GM19328 (cell line): Measurements from ENCODE around the gene TGM5.
"Not testable (repeated sequence)": the region's sequence is repeated elsewhere in the genome, so short reads cannot be mapped to it uniquely, and the experiment has no call there.

Source experiments
- ATAC-seq: cut with Tn5 transposase; IDR thresholded peaks from one replicate; pipeline ENCODE4 v1.9.1; 2021; ENCODE audit warnings: mild to moderate bottlenecking, moderate library complexity; ENCODE audit not compliant: unreplicated experiment

The TGM5 gene

DNA sequence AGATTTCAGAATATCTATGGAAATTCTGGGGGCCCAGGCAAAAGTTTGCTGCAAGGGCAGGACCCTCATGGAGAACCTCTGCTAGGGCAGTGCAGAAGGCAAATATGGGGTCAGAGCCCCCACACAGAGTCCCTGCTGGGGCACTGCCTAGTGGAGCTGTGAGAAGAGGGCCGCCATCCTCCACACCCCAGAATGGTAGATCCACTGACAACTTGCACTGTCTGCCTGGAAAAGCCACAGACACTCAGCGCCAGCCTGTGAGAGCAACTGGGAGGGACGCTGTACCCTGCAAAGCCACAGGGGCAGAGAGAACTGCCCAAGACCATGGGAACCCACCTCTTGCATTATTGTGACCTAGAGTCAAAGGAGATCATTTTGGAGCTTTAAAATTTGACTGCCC, 67.7 kb downstream of the TGM5 start:
- no peak for ATAC-seq

DNA sequence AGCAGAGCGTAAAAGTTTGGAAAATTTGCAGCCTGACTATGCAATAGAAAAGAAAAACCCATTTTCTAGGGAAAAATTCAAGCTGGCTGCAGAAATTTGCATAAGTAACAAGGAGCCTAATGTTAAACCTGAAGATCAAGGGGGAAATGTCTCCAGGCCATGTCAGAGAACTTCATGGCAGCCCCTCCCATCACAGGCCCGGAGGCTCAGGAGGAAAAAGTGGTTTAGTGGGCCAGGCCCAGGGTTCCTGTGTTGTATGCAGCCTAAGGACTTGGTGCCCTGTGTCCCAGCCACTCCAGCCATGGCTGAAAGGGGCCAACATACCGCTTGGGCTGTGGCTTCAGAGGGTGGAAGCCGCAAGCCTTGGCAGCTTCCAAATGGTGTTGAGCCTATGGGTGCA, 68.2 kb downstream of the TGM5 start:
- ATAC-seq, result not testable (repeated sequence)

DNA sequence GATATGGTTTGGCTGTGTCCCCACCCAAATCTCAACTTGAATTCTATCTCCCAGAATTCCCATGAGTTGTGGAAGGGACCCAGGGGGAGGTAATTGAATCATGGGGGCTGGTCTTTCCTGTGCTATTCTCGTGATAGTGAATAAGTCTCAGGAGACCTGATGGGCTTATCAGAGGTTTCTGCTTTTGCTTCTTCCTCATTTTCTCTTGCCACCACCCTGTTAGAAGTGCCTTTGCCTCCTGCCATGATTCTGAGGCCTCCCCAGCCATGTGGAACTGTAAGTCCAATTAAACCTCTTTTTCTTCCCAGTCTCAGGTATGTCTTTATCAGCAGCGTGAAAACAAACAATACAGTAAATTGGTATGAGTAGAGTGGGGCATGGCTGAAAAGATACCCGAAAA, 69.0 kb downstream of the TGM5 start:
- not testable (repeated sequence) for ATAC-seq

DNA sequence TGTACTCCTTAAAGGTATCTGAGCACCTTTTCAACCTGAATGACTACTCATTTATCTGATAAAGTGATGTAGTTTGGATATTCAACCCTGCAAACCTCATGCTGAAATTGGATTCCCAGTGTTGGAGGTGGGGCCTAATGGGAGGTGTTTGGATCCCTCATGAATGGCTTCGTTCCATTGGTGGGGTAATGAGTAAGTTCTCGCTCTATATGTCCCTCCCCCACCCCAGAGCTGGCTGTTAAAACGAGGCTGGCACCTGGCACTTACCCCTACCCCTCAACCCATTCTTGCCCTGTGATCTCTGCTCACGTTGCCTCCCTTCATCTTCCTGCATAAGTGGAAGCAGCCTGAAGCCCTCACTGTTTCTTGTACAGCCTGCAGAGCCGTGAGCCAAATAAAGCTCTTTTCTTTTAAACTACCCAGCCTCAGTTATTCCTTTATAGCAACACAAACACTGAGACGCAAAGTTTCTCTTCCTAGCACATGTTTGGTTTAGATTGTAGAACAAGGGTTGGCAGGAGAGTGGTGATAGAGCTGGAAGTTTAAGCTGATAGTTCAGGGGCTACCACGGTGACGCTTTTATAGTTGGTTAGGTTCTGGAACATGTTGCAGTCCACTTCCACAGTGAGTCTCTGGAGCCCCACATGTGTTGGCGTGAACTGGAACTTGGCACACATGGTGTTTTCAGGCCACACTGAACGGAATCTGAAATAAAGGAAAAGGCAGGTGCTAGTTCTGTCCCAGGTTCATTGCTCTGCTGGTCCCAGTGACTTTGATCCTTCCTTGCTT, 69.8 kb downstream of the TGM5 start:
- no peak for ATAC-seq

DNA sequence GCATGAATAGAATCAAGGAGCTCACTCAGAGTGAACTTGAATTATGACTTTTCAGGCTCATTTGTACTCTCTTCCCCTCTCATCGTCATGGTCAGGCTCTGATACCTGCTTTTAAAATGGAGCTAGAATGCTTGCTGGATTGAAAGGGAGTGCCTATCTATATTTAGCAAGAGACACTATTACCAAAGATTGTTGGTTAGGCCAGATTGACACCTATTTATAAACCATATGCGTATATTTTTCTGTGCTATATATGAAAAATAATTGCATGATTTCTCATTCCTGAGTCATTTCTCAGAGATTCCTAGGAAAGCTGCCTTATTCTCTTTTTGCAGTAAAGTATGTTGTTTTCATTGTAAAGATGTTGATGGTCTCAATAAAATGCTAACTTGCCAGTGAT, 71.9 kb downstream of the TGM5 start:
- no peak for ATAC-seq

DNA sequence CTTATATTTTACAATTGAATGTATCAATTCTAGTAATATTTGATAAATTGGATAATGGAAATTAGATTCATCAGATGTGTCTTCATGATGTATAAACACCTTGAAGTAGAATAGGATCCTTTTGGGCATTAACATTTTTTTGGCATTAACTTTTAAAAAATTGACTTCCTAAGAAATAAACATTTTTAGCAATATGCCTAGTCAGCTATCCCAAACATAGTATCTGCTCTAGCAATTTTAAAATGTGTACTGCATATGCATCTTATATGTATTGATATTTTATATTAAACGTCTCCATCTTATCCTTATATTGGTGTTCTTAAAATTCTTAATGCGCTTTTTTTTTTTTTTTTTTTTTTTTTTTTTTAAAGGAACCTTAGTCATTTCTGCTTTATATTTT, 73.0 kb downstream of the TGM5 start:
- ATAC-seq, result no peak

DNA sequence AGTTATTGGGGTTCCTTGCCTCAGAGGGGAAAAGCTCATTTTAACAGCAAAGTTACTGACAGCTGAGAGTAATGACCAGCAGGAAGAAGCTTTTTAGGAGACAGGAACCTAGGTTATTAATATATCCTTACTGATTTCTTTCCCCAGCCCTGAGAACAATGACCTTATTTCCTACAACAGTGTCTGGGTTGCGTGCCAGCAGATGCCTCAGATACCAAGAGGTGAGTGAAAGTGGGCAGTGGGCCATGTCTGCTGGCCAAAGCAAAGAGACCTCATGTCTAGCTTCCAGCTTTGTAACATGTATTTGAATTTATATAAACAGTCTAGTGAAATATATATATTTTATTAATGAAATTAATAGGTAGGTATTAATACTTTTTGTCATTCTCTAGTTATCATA, 76.5 kb downstream of the TGM5 start:
- no peak for ATAC-seq

- ATAC-seq, result no peak
Measured at GRCh38 chr15:43189296-43189695, 77.4 kb downstream of the TGM5 start.

GRCh38 chr15:43187544-43188155, 79.1 kb downstream of the TGM5 start:
- no peak for ATAC-seq

DNA sequence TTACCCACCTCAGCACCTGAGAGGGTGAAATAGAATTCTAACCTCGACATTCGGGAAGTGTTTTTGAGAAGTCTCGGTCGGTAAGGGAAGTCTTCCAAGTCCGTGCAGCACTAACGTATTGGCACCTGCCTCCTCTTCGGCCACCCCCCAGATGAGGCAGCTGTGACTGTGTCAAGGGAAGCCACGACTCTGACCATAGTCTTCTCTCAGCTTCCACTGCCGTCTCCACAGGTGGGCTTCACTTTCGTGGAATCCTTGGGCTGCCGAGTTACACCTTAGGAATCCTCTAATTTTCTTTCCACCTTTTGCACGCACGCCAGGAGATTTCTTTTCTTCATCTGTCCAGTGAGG, 80.8 kb downstream of the TGM5 start:
- ATAC-seq, result peak; percentile 14

- peak; percentile 92 for ATAC-seq
Measured at GRCh38 chr15:43185157-43186002, 81.3 kb downstream of the TGM5 start, which contains the start of gene CCNDBP1. TSS of gene CCNDBP1 (plus strand) at chr15:43185403. CDS start at chr15:43185499, 96 bp downstream.

DNA sequence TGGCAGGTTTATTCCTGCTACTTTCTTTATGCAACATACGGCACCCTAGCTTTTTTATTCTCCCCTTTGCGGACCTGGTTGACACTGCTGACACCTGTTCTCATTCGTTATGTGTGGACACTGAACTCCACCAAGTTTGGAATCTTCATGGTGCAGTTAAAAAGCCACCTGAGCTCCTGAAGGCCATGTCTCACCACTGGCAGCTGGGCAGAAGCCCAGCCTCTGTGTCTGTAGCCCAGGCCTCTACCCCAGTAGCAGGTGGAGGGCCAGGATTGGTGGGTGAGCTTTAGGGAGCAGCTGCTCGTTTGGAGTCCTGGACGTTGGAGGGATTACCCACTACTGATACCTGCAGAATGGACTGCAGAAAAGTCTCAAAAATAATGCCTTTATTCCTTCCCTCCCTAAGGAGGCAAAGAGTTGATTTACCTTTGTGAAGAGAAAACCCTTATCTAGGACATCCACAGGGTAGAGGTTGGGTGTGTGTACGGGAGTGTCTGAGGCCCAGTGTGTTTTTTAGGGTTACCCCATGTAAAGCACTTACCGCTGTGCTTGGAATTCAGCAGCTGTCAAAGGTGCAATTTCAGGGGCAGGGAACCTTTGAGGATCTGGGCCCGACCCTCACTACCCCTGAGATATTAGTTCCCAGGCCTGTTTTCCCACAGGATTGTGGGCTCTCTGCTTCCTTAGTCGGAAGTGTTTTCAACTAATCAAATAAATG, 82.2 kb downstream of the TGM5 start:
- no peak for ATAC-seq

- no peak for ATAC-seq
Measured at GRCh38 chr15:43183270-43183669, 83.5 kb downstream of the TGM5 start.
